K562 (cell line): Measurements from ENCODE around the gene ST3GAL3. TPM values are rescaled to one million over a fixed set of nuclear protein-coding genes. Genes with fewer than 3 reads are reported as not detected.

Source experiments
- ARID4B ChIP-seq: sonication (generic); formaldehyde crosslinking; IDR thresholded peaks from 2 replicates; pipeline ENCODE4 v1.8.0; 2022; ENCODE audit warnings: mild to moderate bottlenecking, missing genetic modification reagents
- BACH1 ChIP-seq: fragments of 200-800 bp; sonication (Bioruptor generic); IDR thresholded peaks from 2 replicates; pipeline ENCODE4 v1.6.1; 2016; ENCODE audit warnings: missing genetic modification characterization, missing compliant biosample characterization
- BRD4 ChIP-seq: fragments of 200-600 bp; sonication (generic); IDR thresholded peaks from 2 replicates; pipeline ENCODE4 v1.6.1; 2017; ENCODE audit warnings: inconsistent platforms
- CHD1 ChIP-seq: fragments of 200-600 bp; sonication (generic); IDR thresholded peaks from one replicate; pipeline ENCODE4 v1.6.1; 2012; ENCODE audit warnings: mild to moderate bottlenecking, moderate library complexity, low read length, inconsistent platforms
- GTF2A2 ChIP-seq: IDR thresholded peaks from 2 replicates; pipeline ENCODE4 v1.6.1; 2016; ENCODE audit warnings: mild to moderate bottlenecking, missing genetic modification characterization, missing compliant biosample characterization
- L3MBTL2 ChIP-seq: fragments of 450-650 bp; IDR thresholded peaks from 2 replicates; pipeline ENCODE4 v1.6.1; 2016; ENCODE audit warnings: mild to moderate bottlenecking, moderate library complexity
- POLR2H ChIP-seq: IDR thresholded peaks from 2 replicates; pipeline ENCODE4 v1.6.1; 2016; ENCODE audit warnings: missing genetic modification characterization, low read depth, mild to moderate bottlenecking, control low read depth, missing compliant biosample characterization, moderate library complexity
- RB1 ChIP-seq: fragments of 450-650 bp; IDR thresholded peaks from 2 replicates; pipeline ENCODE4 v1.6.1; 2017; ENCODE audit warnings: low read depth, mild to moderate bottlenecking
- RREB1 ChIP-seq: fragments of 250-450 bp; sonication (Bioruptor Pico); IDR thresholded peaks from 2 replicates; pipeline ENCODE4 v1.4.0; 2020
- SAP30 ChIP-seq: fragments of 200-600 bp; sonication (generic); IDR thresholded peaks from 2 replicates; pipeline ENCODE4 v1.6.1; 2012; ENCODE audit warnings: borderline replicate concordance, low read depth, mild to moderate bottlenecking, moderate library complexity, low read length, control low read depth, inconsistent platforms; ENCODE audit not compliant: insufficient read depth, poor library complexity, severe bottlenecking
- SMARCA5 ChIP-seq: fragments of 450-650 bp; IDR thresholded peaks from 2 replicates; pipeline ENCODE4 v1.6.1; 2016
- TCF15 ChIP-seq: fragments of 250-450 bp; sonication (Bioruptor Pico); IDR thresholded peaks from 2 replicates; pipeline ENCODE4 v1.8.0; 2022; ENCODE audit warnings: moderate library complexity, mild to moderate bottlenecking, inconsistent platforms
- TEAD4 ChIP-seq, 2 experiments: sonication (generic) in 1 of 2; formaldehyde crosslinking in 1 of 2; IDR thresholded peaks; 2 replicates each; pipeline versions ENCODE4 v1.6.1 to v1.8.0; 2012 to 2022; ENCODE audit warnings: borderline replicate concordance in 1 of 2, inconsistent platforms in 1 of 2, low read length in 1 of 2, mild to moderate bottlenecking in 1 of 2, missing genetic modification reagents in 1 of 2
- ZNF146 ChIP-seq: IDR thresholded peaks from one replicate; pipeline ENCODE4 v1.6.1; 2018; ENCODE audit warnings: missing compliant biosample characterization; ENCODE audit not compliant: unreplicated experiment
- ZNF174 ChIP-seq: fragments of 250-450 bp; sonication (Bioruptor Pico); IDR thresholded peaks from 2 replicates; pipeline ENCODE4 v1.4.0; 2020; ENCODE audit warnings: mild to moderate bottlenecking
- ZNF707 ChIP-seq: fragments of 250-450 bp; sonication (Bioruptor Pico); conservative IDR thresholded peaks from 2 replicates; pipeline ENCODE4 v1.8.0; 2022; ENCODE audit warnings: inconsistent platforms, mild to moderate bottlenecking, moderate library complexity
- ZNF785 ChIP-seq: fragments of 250-450 bp; sonication (Bioruptor Pico); IDR thresholded peaks from 2 replicates; pipeline ENCODE4 v1.4.0; 2020; ENCODE audit warnings: mild to moderate bottlenecking
- polyA plus RNA-seq, 8 experiments: library from polyadenylated mRNA; depleted of rRNA in 4 of 8; stranded (reverse) in 5 of 8; unstranded in 3 of 8; fragments of >200 nt; fragmentation: Nextera tagmentation in 2 of 8; fragmentation: Illumina TruSeq in 1 of 8; extraction: Ambion mirVana in 2 of 8; extraction: Trizol in 1 of 8; gene quantifications; 2 replicates each; pipeline versions ENCODE4 v1.2.1 to v1.2.3, GENCODE V29; 2011 to 2014; ENCODE audit warnings: inconsistent platforms in 1 of 8, missing spikeins in 1 of 8
- total RNA-seq, 7 experiments: library from RNA; depleted of rRNA in 6 of 7; stranded (reverse); fragments of >200 nt in 6 of 7; fragmentation: Illumina TruSeq in 2 of 7; extraction: Trizol in 2 of 7; gene quantifications; 2 replicates each; pipeline versions ENCODE4 v1.2.1 to v1.2.3, GENCODE V29; 2011 to 2021; ENCODE audit warnings: low replicate concordance in 1 of 7

Gene ST3GAL3
- total and polyA plus RNA-seq, 9 of the 15 experiments (the other 6 are each of a cell fraction or from before 2014, with no cell fraction given) = 1.2 to 18.9 (median 11.0) TPM

- no peak for TF ChIP-seq SAP30
- no peak for TF ChIP-seq BACH1 (tag)
- TF ChIP-seq ZNF707 (CRISPR knock-in tag) = no peak
- TF ChIP-seq TCF15 (CRISPR knock-in tag) = no peak
- TF ChIP-seq ZNF146 = no peak
- no peak for TF ChIP-seq TEAD4 (IDR thresholded peaks at IDR 0.05; ENCODE audit: low read length)
- TF ChIP-seq TEAD4 (CRISPR knock-in tag; IDR thresholded peaks at IDR 0.05; ENCODE audit: borderline replicate concordance) = 0 out of 2 replicates have a peak, but pooled peaks have one; percentile 43
- no peak for TF ChIP-seq L3MBTL2
- TF ChIP-seq ARID4B (CRISPR knock-in tag) = no peak
- TF ChIP-seq POLR2H = no peak
- TF ChIP-seq RREB1 = no peak
- TF ChIP-seq SMARCA5 = no peak
- no peak for TF ChIP-seq ZNF785 (CRISPR knock-in tag)
- no peak for TF ChIP-seq BRD4
- TF ChIP-seq CHD1 = no peak
- TF ChIP-seq RB1 = peak; percentile 49
- TF ChIP-seq GTF2A2 = no peak
- TF ChIP-seq ZNF174 (CRISPR knock-in tag) = no peak
Observed at GRCh38 chr1:43934101-43934985, 227.0 kb downstream of the ST3GAL3 start (continued).
